Measurements from ENCODE around the gene COL28A1. TPM values are rescaled to one million over a fixed set of nuclear protein-coding genes. Genes with fewer than 3 reads are reported as not detected.

Gene COL28A1
- total and polyA plus RNA-seq, 4 donors: 0.05 to 0.50 (median 0.18) TPM

GRCh38 chr7:7498856-7499255 lies 36.8 kb downstream of the COL28A1 start:
- Histone ChIP-seq H3K27ac (ENCODE audit: low read depth in 1 of 2, low read length in 2 of 2) (no peak overlapping the region), H3K4me3 (ENCODE audit: low read depth in 1 of 3, low read length in 3 of 3) (no peak overlapping the region), H3K4me1 (ENCODE audit: control insufficient read depth in 4 of 4, insufficient read depth in 4 of 4, low read length in 3 of 4) (no peaks in the 10 kb centered on the region), H3K9ac (ENCODE audit: low read depth in 1 of 2, low read length in 2 of 2) (no peak overlapping the region), H3K9me3 (ENCODE audit: control insufficient read depth in 4 of 4, low read length in 3 of 4) (no peaks in the 10 kb centered on the region), H3K27me3 (ENCODE audit: control insufficient read depth in 4 of 4, insufficient read depth in 4 of 4, low read length in 3 of 4) (no peaks in the 10 kb centered on the region), H3K36me3 (ENCODE audit: control insufficient read depth in 4 of 4, insufficient read depth in 3 of 4, low read depth in 1 of 4, low read length in 3 of 4) (no peaks in the 10 kb centered on the region)
- WGBS: 79% methylated on average over 6 of the region's 6 CpGs
- TF ChIP-seq TAF1 (conservative IDR thresholded peaks at IDR 0.05) (no peak), JUND (IDR thresholded peaks at IDR 0.05) (no peak), RXRA (IDR thresholded peaks at IDR 0.05) (no peak)
- no peak for DNase-seq (ENCODE audit: low spot score)

- no peaks in the 10 kb centered on the region for H3K27me3 ChIP-seq (ENCODE audit: control insufficient read depth in 4 of 4, insufficient read depth in 4 of 4, low read length in 3 of 4)
- TF ChIP-seq NR2F2 (IDR thresholded peaks at IDR 0.05) (no peak), JUND (IDR thresholded peaks at IDR 0.05) (no peak)
- 88% methylated on average over 2 of the region's 2 CpGs for WGBS
- no peaks in the 10 kb centered on the region for H3K9me3 ChIP-seq (ENCODE audit: control insufficient read depth in 4 of 4, low read length in 3 of 4)
- H3K4me3 ChIP-seq (ENCODE audit: low read depth in 1 of 3, low read length in 3 of 3): no peak overlapping the region
- no peaks in the 10 kb centered on the region for H3K36me3 ChIP-seq (ENCODE audit: control insufficient read depth in 4 of 4, insufficient read depth in 3 of 4, low read depth in 1 of 4, low read length in 3 of 4)
- no peak overlapping the region for H3K9ac ChIP-seq (ENCODE audit: low read depth in 1 of 2, low read length in 2 of 2)
- H3K27ac ChIP-seq (ENCODE audit: low read depth in 1 of 2, low read length in 2 of 2): no peak overlapping the region
- no peak for DNase-seq (ENCODE audit: low spot score)
- H3K4me1 ChIP-seq (ENCODE audit: control insufficient read depth in 4 of 4, insufficient read depth in 4 of 4, low read length in 3 of 4): no peaks in the 10 kb centered on the region
Observed at GRCh38 chr7:7496311-7496710, 39.4 kb downstream of the COL28A1 start.

DNA sequence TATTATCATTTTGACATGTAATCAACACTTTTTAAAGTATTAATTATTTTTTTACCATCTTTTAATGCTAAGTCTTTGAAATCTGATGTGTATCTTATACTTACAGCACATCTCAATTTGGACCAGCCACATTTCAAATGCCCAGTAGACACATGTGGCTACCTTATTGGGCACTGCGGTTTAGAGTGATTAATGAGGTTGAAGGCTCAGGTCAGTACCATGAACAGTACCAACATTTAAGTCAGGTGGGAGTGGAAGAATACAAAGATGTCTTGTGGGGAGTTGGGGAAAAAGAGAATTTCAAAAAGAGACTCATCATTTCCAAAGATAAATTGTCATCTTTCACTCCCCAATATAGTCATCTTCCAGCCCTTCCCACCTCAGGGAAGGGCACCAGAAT lies 40.5 kb downstream of the COL28A1 start:
- no peak for TF ChIP-seq HNF4G (IDR thresholded peaks at IDR 0.05)
- no peak for TF ChIP-seq RXRA (IDR thresholded peaks at IDR 0.05)
- TF ChIP-seq, protein P1, sequence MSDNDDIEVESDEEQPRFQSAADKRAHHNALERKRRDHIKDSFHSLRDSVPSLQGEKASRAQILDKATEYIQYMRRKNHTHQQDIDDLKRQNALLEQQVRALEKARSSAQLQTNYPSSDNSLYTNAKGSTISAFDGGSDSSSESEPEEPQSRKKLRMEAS (IDR thresholded peaks at IDR 0.05): no peak
- no peak for TF ChIP-seq ATF3 (IDR thresholded peaks at IDR 0.05)
- TF ChIP-seq NR2F2 (IDR thresholded peaks at IDR 0.05): no peak
- no peak for TF ChIP-seq FOXA1 (IDR thresholded peaks at IDR 0.05)
- no peak for TF ChIP-seq TAF1 (conservative IDR thresholded peaks at IDR 0.05)
- no peak for TF ChIP-seq SP1 (IDR thresholded peaks at IDR 0.05)
- no peak for TF ChIP-seq HNF4A (conservative IDR thresholded peaks at IDR 0.05)
- no peak for TF ChIP-seq GABPA (IDR thresholded peaks at IDR 0.05 in 1 of 2, conservative IDR thresholded peaks at IDR 0.05 in 1 of 2)
- no peak for TF ChIP-seq JUND (IDR thresholded peaks at IDR 0.05)
- no peak for TF ChIP-seq EGR1 (IDR thresholded peaks at IDR 0.05; ENCODE audit: low read depth in 2 of 2)
- TF ChIP-seq YY1 (IDR thresholded peaks at IDR 0.05): no peak
- TF ChIP-seq RAD21 (IDR thresholded peaks at IDR 0.05): no peak
- no peak for TF ChIP-seq REST (IDR thresholded peaks at IDR 0.05)
- TF ChIP-seq, protein P2, sequence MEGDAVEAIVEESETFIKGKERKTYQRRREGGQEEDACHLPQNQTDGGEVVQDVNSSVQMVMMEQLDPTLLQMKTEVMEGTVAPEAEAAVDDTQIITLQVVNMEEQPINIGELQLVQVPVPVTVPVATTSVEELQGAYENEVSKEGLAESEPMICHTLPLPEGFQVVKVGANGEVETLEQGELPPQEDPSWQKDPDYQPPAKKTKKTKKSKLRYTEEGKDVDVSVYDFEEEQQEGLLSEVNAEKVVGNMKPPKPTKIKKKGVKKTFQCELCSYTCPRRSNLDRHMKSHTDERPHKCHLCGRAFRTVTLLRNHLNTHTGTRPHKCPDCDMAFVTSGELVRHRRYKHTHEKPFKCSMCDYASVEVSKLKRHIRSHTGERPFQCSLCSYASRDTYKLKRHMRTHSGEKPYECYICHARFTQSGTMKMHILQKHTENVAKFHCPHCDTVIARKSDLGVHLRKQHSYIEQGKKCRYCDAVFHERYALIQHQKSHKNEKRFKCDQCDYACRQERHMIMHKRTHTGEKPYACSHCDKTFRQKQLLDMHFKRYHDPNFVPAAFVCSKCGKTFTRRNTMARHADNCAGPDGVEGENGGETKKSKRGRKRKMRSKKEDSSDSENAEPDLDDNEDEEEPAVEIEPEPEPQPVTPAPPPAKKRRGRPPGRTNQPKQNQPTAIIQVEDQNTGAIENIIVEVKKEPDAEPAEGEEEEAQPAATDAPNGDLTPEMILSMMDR (IDR thresholded peaks at IDR 0.05; ENCODE audit: low read depth, low read length, missing input control): no peak
- 5% methylated on average over 1 of the region's 1 CpG for WGBS

More for the DNA sequence above, 40.5 kb downstream of the COL28A1 start:
- Histone ChIP-seq H3K9ac (ENCODE audit: low read depth in 1 of 2, low read length in 2 of 2) (no peak overlapping the region), H3K4me3 (ENCODE audit: low read depth in 1 of 3, low read length in 3 of 3) (no peak overlapping the region), H3K36me3 (ENCODE audit: control insufficient read depth in 4 of 4, insufficient read depth in 3 of 4, low read depth in 1 of 4, low read length in 3 of 4) (no peaks in the 10 kb centered on the region), H3K9me3 (ENCODE audit: control insufficient read depth in 4 of 4, low read length in 3 of 4) (no peaks in the 10 kb centered on the region), H3K4me1 (ENCODE audit: control insufficient read depth in 4 of 4, insufficient read depth in 4 of 4, low read length in 3 of 4) (no peaks in the 10 kb centered on the region), H3K27me3 (ENCODE audit: control insufficient read depth in 4 of 4, insufficient read depth in 4 of 4, low read length in 3 of 4) (no peaks in the 10 kb centered on the region), H3K27ac (ENCODE audit: low read depth in 1 of 2, low read length in 2 of 2) (no peak overlapping the region)
- no peak for DNase-seq (ENCODE audit: low spot score)

Measured in liver (tissue), 9 donors.